Measurements from ENCODE around the gene EDNRA.

The EDNRA gene

DNA sequence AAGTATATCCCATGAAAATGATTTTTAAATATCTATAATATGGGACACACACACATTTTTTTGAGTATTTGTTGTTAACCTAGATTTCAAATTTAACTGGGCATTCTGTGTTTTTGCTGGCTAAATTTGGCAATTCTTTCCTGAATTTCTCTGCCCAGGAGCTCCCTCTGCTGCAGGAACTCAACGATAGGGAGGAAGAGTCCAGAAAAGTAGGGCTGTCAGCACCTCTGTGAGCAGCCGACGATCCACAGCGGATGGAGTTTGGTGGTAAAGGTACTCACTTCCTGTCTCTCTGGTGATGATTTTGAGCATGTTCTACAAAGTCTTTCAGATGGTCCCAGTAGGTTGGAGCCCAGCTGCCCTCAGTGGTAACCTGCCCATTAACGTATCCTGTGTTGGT is 113.2 kb downstream of the EDNRA start:
- no peak for DNase-seq
